C4-2B (cell line): ENCODE results near the gene PTGES.

Source experiments
- H3K27ac ChIP-seq: fragments of 450-650 bp; 2 replicates; pipeline ENCODE4 v1.5.1; 2017
- ZFX ChIP-seq: fragments of 450-650 bp; IDR thresholded peaks from 2 replicates; pipeline ENCODE4 v1.6.1; 2017
- TF ChIP-seq, protein P1 (sequence below): fragments of 450-650 bp; conservative IDR thresholded peaks from 2 replicates; pipeline ENCODE4 v1.5.1; 2017; ENCODE audit warnings: mild to moderate bottlenecking

PTGES gene

DNA sequence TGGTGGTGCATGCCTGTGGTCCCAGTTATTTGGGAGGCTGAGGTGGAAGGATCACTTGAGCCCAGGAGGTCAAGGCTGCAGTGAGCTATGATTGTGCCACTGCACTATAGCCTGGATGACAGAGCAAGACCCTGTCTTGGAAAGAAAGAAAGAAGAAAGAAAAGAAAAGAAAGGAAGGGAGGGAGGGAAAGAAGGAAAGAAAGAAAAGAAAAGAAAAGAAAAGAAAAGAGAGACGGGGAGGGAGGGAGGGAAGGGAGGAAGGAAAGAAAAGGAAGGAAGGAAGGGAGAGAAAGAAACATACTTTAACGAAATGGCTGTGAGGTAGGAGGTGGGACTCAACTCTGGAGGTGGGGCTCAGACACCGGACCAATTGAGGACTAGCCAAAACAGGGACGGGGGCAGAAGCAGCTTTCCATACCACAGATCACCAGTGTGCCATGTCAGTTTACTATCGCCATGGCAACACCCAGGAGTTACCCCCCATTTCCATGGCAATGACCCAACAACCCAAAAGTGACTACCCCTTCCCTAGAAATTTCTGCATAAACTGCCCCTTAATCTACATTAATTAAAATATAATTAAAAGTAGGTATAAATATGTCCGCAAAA lies 21.3 kb downstream of the PTGES start:
- TF ChIP-seq, protein P1, sequence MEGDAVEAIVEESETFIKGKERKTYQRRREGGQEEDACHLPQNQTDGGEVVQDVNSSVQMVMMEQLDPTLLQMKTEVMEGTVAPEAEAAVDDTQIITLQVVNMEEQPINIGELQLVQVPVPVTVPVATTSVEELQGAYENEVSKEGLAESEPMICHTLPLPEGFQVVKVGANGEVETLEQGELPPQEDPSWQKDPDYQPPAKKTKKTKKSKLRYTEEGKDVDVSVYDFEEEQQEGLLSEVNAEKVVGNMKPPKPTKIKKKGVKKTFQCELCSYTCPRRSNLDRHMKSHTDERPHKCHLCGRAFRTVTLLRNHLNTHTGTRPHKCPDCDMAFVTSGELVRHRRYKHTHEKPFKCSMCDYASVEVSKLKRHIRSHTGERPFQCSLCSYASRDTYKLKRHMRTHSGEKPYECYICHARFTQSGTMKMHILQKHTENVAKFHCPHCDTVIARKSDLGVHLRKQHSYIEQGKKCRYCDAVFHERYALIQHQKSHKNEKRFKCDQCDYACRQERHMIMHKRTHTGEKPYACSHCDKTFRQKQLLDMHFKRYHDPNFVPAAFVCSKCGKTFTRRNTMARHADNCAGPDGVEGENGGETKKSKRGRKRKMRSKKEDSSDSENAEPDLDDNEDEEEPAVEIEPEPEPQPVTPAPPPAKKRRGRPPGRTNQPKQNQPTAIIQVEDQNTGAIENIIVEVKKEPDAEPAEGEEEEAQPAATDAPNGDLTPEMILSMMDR, result no peak
- TF ChIP-seq ZFX, result no peak
- no peak overlapping the region for H3K27ac ChIP-seq

GRCh38 chr9:129728744-129729143 lies 24.1 kb downstream of the PTGES start:
- H3K27ac ChIP-seq, result no peak overlapping the region
- TF ChIP-seq, protein P1, result no peak
- TF ChIP-seq ZFX, result no peak

DNA sequence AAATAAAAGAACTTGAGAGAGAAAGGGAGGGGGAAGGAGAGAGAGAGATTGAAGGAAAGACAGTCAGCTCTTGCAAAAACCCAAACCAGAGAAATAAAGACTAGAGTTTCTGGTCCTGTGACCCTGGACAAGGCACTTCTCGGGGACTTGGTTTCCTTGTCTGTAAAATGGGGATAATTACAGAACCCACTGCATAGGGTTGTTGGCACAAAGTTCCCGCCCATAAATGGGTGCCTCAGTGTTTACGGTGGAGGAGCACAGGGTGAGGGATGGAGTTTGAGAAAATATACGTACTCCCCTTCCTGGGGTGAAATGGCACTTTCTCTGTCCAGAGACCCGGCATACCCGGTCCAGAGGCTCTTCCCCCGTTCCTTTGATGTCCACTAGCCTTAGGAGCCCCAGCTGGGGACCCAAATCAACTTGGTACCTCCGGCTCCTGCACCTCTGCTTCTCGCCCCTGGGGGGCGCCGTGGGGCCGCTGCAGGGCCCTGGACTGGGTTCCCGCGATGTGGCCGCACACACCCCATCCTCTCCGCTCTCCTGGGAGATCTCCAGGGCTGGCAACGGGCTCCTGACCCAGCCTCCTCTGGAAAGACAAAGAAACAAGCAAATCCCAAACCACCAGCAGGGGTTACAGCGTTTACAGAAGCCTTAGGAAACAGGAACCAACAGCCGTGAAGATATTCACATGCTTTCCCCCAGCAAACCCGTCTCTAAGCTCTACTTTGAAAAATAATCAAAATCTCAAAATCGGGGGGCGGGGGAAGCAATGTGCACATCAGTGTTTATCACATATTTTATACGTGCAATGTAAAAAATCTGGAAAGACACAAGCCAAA lies 26.3 kb downstream of the PTGES start:
- no peak overlapping the region for H3K27ac ChIP-seq
- TF ChIP-seq ZFX, result no peak
- TF ChIP-seq, protein P1, result peak; percentile 98

DNA sequence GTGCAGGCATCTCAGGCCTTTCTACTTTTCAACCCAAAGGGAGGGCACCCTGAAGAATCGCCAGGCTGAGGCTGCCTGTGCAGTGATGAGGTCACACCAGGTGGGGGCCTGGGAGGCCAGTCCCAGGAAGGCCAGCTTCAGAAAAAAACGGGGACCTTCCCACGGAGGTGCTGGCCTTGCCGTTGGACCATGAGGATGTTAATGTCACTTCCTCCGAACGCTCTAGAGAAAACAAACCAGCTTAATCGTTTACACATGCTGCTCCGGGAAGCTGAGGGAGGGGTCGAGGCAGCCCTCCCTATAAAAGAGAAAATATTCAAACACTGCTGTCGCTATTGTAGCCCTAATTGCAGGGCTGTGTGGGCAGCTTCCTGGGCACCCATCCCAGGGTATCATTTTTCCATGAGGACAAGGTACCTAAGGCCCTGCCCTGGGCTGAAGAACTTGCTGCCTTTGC lies 27.0 kb downstream of the PTGES start:
- H3K27ac ChIP-seq, result no peak overlapping the region

DNA sequence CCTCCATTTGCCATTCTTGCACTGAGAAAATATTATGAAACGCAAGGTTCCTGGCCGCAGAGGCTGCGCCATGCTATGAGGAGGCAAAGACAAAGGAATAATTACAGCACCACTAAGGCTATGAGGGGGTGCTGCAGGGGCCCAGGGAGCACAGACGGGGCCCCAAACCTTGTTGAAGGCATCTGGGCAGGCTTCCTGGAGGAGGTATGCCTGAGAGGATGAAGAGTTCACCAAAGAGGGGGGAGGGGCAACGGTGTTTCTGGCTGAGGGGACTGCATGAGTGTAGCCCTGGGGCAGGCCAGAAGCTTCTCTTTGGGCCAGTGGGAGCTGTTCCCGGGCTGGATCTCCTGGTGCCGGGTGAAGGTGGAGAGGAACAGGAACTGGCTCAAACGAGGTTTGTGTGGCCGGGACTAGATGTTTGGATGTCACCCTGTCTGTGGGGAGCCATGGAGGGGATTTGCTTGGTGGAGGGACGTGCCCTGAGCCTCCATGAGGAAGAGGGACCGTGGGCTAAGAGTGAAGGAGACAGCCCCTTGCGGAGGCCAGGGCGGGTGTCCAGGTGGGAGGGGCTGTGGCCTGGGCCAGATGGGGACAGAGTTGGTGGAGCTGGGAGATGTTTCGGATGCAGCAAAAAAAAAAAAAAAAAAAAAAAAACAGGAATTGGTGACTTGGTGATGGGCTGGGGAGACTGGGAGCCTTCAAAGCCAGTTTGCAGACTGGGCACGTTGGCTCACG lies 28.2 kb downstream of the PTGES start:
- no peak overlapping the region for H3K27ac ChIP-seq

More for the DNA sequence above, 27.0 kb downstream of the PTGES start:
- TF ChIP-seq, protein P1, result no peak
- TF ChIP-seq ZFX, result no peak

GRCh38 chr9:129722913-129723312 lies 29.9 kb downstream of the PTGES start:
- no peak overlapping the region for H3K27ac ChIP-seq
- TF ChIP-seq, protein P1, result no peak
- TF ChIP-seq ZFX, result no peak

More for the DNA sequence above, 28.2 kb downstream of the PTGES start:
- TF ChIP-seq ZFX, result no peak
- TF ChIP-seq, protein P1, result no peak
